Stimulated activated CD4-positive, alpha-beta T cell treated with anti-CD3 and anti-CD28 coated beads, Interleukin-4, amount 100 ng/mL, for 24 hours (primary cell): ENCODE measurements around the gene AVPR2.

Source experiments
- DNase-seq: peaks from one replicate; pipeline ENCODE4 v3.0.0-alpha.2; 2020

Gene AVPR2

GRCh38 chrX:153871946-153872878 is 32.3 kb upstream of the AVPR2 start:
- DNase-seq = no peak

GRCh38 chrX:153873282-153874084 is 31.0 kb upstream of the AVPR2 start:
- no peak for DNase-seq

- DNase-seq = no peak
Measured at GRCh38 chrX:153874085-153874365, 30.4 kb upstream of the AVPR2 start.

GRCh38 chrX:153874366-153875125 is 29.9 kb upstream of the AVPR2 start:
- DNase-seq = no peak

GRCh38 chrX:153875391-153876111 is 28.9 kb upstream of the AVPR2 start:
- peak; percentile 63 for DNase-seq

GRCh38 chrX:153876112-153876491 is 28.4 kb upstream of the AVPR2 start:
- DNase-seq = no peak

GRCh38 chrX:153877571-153878261 is 26.8 kb upstream of the AVPR2 start:
- no peak for DNase-seq

GRCh38 chrX:153878345-153878744 is 26.1 kb upstream of the AVPR2 start:
- no peak for DNase-seq

- DNase-seq = peak; percentile 27
Measured at GRCh38 chrX:153878969-153879653, 25.4 kb upstream of the AVPR2 start.

GRCh38 chrX:153879741-153880439 is 24.6 kb upstream of the AVPR2 start:
- DNase-seq = no peak

GRCh38 chrX:153880440-153880815 is 24.0 kb upstream of the AVPR2 start:
- DNase-seq = no peak

- no peak for DNase-seq
Measured at GRCh38 chrX:153881281-153881680, 23.2 kb upstream of the AVPR2 start.

- DNase-seq = no peak
Measured at GRCh38 chrX:153882086-153882498, 22.4 kb upstream of the AVPR2 start.

GRCh38 chrX:153882557-153882956 is 21.9 kb upstream of the AVPR2 start:
- no peak for DNase-seq

- DNase-seq = no peak
Measured at GRCh38 chrX:153883163-153883843, 21.2 kb upstream of the AVPR2 start.

GRCh38 chrX:153884136-153884535 is 20.3 kb upstream of the AVPR2 start:
- no peak for DNase-seq

GRCh38 chrX:153884590-153884989 is 19.9 kb upstream of the AVPR2 start:
- no peak for DNase-seq

- no peak for DNase-seq
Measured at GRCh38 chrX:153885208-153885787, 19.2 kb upstream of the AVPR2 start.

GRCh38 chrX:153885968-153886903 is 18.2 kb upstream of the AVPR2 start, which contains the start of gene L1CAM:
L1CAM (minus strand) TSS chrX:153886173; CDS start chrX:153875836, 10,337 bp downstream.
- no peak for DNase-seq
